GM23338 (cell line): ENCODE results near the gene DOCK3. TPM values are rescaled to one million over a fixed set of nuclear protein-coding genes. Genes with fewer than 3 reads are reported as not detected.

Experiments
- ATAC-seq: fragments of 200-7000 bp; cut with Tn5 transposase; 3 replicates; pipeline ENCODE4 v1.9.1; 2020
- DNase-seq: peaks from one replicate; pipeline ENCODE4 v3.0.0-alpha.2; 2015; ENCODE audit warnings: low spot score
- H2AFZ ChIP-seq: fragments of 200-600 bp; sonication (generic); 2 replicates; pipeline ENCODE4 v1.8.0; 2016; ENCODE audit warnings: antibody characterized with exemption, mild to moderate bottlenecking, moderate library complexity
- H3F3A ChIP-seq: fragments of 200-600 bp; sonication (generic); replicated peaks from 2 replicates; pipeline ENCODE4 v1.8.0; 2017; ENCODE audit warnings: antibody characterized with exemption, mixed run types, low read depth
- H3K27ac ChIP-seq: fragments of 200-600 bp; sonication (generic); 2 replicates; pipeline ENCODE4 v1.6.1; 2016; ENCODE audit warnings: low read depth
- H3K27me3 ChIP-seq: fragments of 200-600 bp; sonication (generic); 2 replicates; pipeline ENCODE4 v1.8.0; 2016; ENCODE audit warnings: mild to moderate bottlenecking, mixed run types, moderate library complexity; ENCODE audit not compliant: insufficient read depth
- H3K36me3 ChIP-seq: fragments of 200-600 bp; sonication (generic); 2 replicates; pipeline ENCODE4 v1.8.0; 2016; ENCODE audit warnings: mild to moderate bottlenecking; ENCODE audit not compliant: insufficient read depth
- H3K4me1 ChIP-seq: fragments of 200-600 bp; sonication (generic); 2 replicates; pipeline ENCODE4 v1.8.0; 2016; ENCODE audit warnings: mild to moderate bottlenecking, moderate library complexity; ENCODE audit not compliant: insufficient read depth
- H3K4me2 ChIP-seq: fragments of 200-600 bp; sonication (generic); 2 replicates; pipeline ENCODE4 v1.7.1; 2017; ENCODE audit warnings: mixed run types
- H3K4me3 ChIP-seq: fragments of 200-600 bp; sonication (generic); 2 replicates; pipeline ENCODE4 v1.6.1; 2016; ENCODE audit warnings: mixed run types
- H3K79me2 ChIP-seq: fragments of 200-600 bp; sonication (generic); replicated peaks from 2 replicates; pipeline ENCODE4 v1.8.0; 2017; ENCODE audit warnings: mild to moderate bottlenecking; ENCODE audit not compliant: insufficient read depth
- H3K9me2 ChIP-seq: fragments of 200-600 bp; sonication (generic); 2 replicates; pipeline ENCODE4 v1.8.0; 2017; ENCODE audit not compliant: insufficient read depth
- H4K20me1 ChIP-seq: fragments of 200-600 bp; sonication (generic); replicated peaks from 2 replicates; pipeline ENCODE4 v1.8.0; 2017; ENCODE audit warnings: mild to moderate bottlenecking; ENCODE audit not compliant: insufficient read depth
- H3K27ac Mint-ChIP-seq: 2 replicates; pipeline ENCODE4 v1.8.0; 2020; ENCODE audit warnings: inconsistent platforms, mild to moderate bottlenecking, moderate library complexity, mixed read lengths
- H3K27me3 Mint-ChIP-seq: 3 replicates; pipeline ENCODE4 v1.8.0; 2022; ENCODE audit warnings: low read depth, mild to moderate bottlenecking, moderate library complexity, mixed read lengths, inconsistent platforms; ENCODE audit not compliant: insufficient read depth, poor library complexity
- H3K36me3 Mint-ChIP-seq: 3 replicates; pipeline ENCODE4 v1.8.0; 2021; ENCODE audit warnings: low read depth, mild to moderate bottlenecking, inconsistent platforms, moderate library complexity, mixed read lengths
- H3K4me1 Mint-ChIP-seq: 3 replicates; pipeline ENCODE4 v1.8.0; 2020; ENCODE audit warnings: mild to moderate bottlenecking, inconsistent platforms, mixed read lengths
- H3K4me3 Mint-ChIP-seq: 3 replicates; pipeline ENCODE4 v1.8.0; 2021; ENCODE audit warnings: moderate library complexity, mild to moderate bottlenecking, inconsistent platforms, mixed read lengths
- H3K9me3 Mint-ChIP-seq: 3 replicates; pipeline ENCODE4 v1.8.0; 2020; ENCODE audit warnings: moderate library complexity, mild to moderate bottlenecking, inconsistent platforms, mixed read lengths
- EZH2phosphoT487 ChIP-seq: fragments of 200-600 bp; sonication (generic); IDR thresholded peaks from one replicate; pipeline ENCODE4 v1.8.1; 2018; ENCODE audit warnings: antibody characterized with exemption; ENCODE audit not compliant: unreplicated experiment
- JUNB ChIP-seq: IDR thresholded peaks from one replicate; pipeline ENCODE4 v1.6.1; 2016; ENCODE audit warnings: antibody characterized with exemption; ENCODE audit not compliant: unreplicated experiment
- ZNF462 ChIP-seq: fragments of 250-450 bp; sonication (Bioruptor Pico); IDR thresholded peaks from 2 replicates; pipeline ENCODE4 v1.5.0; 2020; ENCODE audit warnings: mild to moderate bottlenecking, moderate library complexity
- polyA plus RNA-seq: library from polyadenylated mRNA; unstranded; fragments of >200 nt; fragmentation: Nextera tagmentation; extraction: Ambion mirVana; gene quantifications from 2 replicates; pipeline ENCODE4 v1.2.1, GENCODE V29; 2016
- total RNA-seq: library from RNA; depleted of rRNA; stranded (reverse); fragments of >200 nt; shearing (Covaris generic); gene quantifications from 2 replicates; pipeline ENCODE4 v1.2.3, GENCODE V29; 2014

DOCK3 gene
- total and polyA plus RNA-seq, 2 experiments from 2014 or later: 2.4 to 5.6 TPM

GRCh38 chr3:51137715-51138114 lies 463.0 kb downstream of the DOCK3 start (continued):
- TF ChIP-seq ZNF462 (no peak), EZH2phosphoT487 (no peak)

GRCh38 chr3:51139616-51140015 lies 464.9 kb downstream of the DOCK3 start:
- no peaks in the 10 kb centered on the region for H3K4me1 Mint-ChIP-seq

More at GRCh38 chr3:51139616-51140015, 464.9 kb downstream of the DOCK3 start:
- no peaks in the 10 kb centered on the region for H3K4me1 ChIP-seq
- H2AFZ ChIP-seq: no peak overlapping the region
- TF ChIP-seq JUNB (no peak), ZNF462 (no peak)
- no peaks in the 10 kb centered on the region for H3K79me2 ChIP-seq
- Mint-ChIP-seq H3K27me3 (no peaks in the 10 kb centered on the region), H3K27ac (no peak overlapping the region), H3K36me3 (no peaks in the 10 kb centered on the region), H3K9me3 (no peaks in the 10 kb centered on the region; the same call in 2 of the 3 replicates), H3K4me3 (no peak overlapping the region)
- no peaks in the 10 kb centered on the region for H3K27me3 ChIP-seq
- no peak overlapping the region for H3K4me3 ChIP-seq
- no peaks in the 10 kb centered on the region for H3F3A ChIP-seq
- no peak overlapping the region for H3K27ac ChIP-seq
- H4K20me1 ChIP-seq: no peaks in the 10 kb centered on the region; the same call in 1 of the 2 replicates
- DNase-seq: no peak
- H3K9me2 ChIP-seq: no peaks in the 10 kb centered on the region
- H3K4me2 ChIP-seq: no peak overlapping the region
- no peak for ATAC-seq
- no peaks in the 10 kb centered on the region for H3K36me3 ChIP-seq
